Inflammatory macrophage treated with lipopolysaccharide for 1 hour (primary cell): Measurements from ENCODE around the gene TBC1D3K.
"Not testable (repeated sequence)": the region's sequence is repeated elsewhere in the genome, so short reads cannot be mapped to it uniquely, and the experiment has no call there.

ENCODE experiments used
- DNase-seq, 2 donors: peaks; one replicate each; pipeline ENCODE4 v3.0.0-alpha.2; 2020 to 2022

TBC1D3K gene

DNA sequence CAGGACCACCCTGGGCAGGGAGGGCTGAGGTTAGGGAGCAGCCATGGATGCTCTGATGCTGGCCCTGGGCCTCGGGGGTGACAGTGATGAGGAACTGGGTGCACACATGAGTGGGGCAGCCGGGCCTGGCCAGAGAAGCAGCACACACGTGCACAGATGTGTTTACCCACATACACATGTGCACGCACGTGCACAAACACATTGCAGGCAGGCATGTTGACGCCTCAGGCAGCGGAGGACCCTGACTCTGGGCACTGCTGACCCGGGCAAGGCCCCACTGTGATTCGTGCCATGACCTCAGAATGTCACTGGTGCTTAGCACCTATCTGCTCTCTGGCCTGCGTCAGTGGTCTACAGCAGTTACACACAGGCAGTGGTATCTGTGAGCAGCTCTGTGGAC is at the start of gene TBC1D3K:
Gene TBC1D3K (plus strand): TSS at position 301 of the 400 bp plus-strand sequence. CDS start 1,585 bp downstream, outside the sequence.
- DNase-seq, result not testable (repeated sequence)

DNA sequence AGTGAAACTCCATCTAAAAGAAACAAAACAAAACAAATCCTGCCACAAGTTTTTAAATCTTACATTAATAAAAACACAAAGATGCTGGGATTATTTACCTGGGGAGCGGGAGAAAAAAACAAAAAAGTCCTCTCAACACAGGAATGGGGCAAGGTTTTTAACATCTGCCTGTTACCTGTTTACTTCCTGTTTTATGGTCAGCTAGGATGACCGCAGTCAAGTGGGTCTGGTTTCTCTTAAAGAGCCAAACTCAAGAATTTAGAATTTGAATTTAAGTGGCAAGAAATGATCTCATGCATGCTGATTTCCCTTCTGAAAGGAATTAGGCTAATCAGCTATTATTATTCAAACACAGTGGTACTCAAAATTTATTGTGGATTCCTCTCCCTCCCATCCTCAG is 39.7 kb upstream of the TBC1D3K start:
- no peak for DNase-seq

GRCh38 chr17:37885136-37885535 is 39.1 kb upstream of the TBC1D3K start:
- DNase-seq, result no peak

DNA sequence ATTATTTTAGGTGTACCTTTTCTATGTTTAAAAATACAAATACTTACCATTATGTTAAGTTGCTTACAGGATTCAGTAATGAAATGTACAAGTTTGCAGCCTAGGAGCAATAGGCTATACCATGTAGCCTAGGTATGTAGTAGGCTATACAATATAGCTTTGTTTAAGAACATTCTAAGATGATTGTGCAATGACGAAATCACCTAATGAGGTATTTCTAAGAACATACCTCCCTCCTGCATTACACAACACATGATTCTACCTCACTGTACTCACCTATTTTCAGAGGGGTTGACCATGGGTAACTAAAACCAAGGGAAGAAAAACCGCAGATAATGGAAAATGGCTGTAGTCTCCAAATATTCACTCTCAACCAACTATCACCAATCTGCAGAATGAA is 35.3 kb upstream of the TBC1D3K start:
- DNase-seq, result no peak

- not testable (repeated sequence) for DNase-seq
Observed at GRCh38 chr17:37896961-37897360, 27.3 kb upstream of the TBC1D3K start.
